ENCODE results near the gene SLC35G6. TPM values are rescaled to one million over a fixed set of nuclear protein-coding genes. Genes with fewer than 3 reads are reported as not detected.

Gene SLC35G6
- total RNA-seq, 2 donors from 2014 or later = 0.33 TPM; not detected in 1

- Mint-ChIP-seq H3K4me1 (peaks cover 3% of the 10 kb centered on the region), H3K27me3 (ENCODE audit: insufficient read depth) (no peaks in the 10 kb centered on the region), H3K27ac (no peak overlapping the region), H3K36me3 (ENCODE audit: low read depth) (peaks cover 22% of the 10 kb centered on the region), H3K9me3 (no peaks in the 10 kb centered on the region), H3K4me3 (no peak overlapping the region)
- Histone ChIP-seq H3K9me3 (ENCODE audit: control insufficient read depth, low read length) (no peaks in the 10 kb centered on the region), H3K4me1 (ENCODE audit: control insufficient read depth, insufficient read depth, low read length) (no peaks in the 10 kb centered on the region), H3K36me3 (ENCODE audit: control insufficient read depth, insufficient read depth, low read length) (peaks cover 11% of the 10 kb centered on the region), H3K9ac (ENCODE audit: extremely low read depth, low read length, poor library complexity, severe bottlenecking) (no peak overlapping the region), H3K27ac (ENCODE audit: low read depth, low read length) (no peak overlapping the region), H3K4me3 (ENCODE audit: low read length) (no peak overlapping the region), H3K27me3 (ENCODE audit: control insufficient read depth, insufficient read depth, low read length, poor library complexity, severe bottlenecking) (no peaks in the 10 kb centered on the region)
- 95% methylated on average over 29 to 44 of the region's 44 CpGs for WGBS, 2 experiments (ENCODE audit: insufficient coverage in 1 of 2, insufficient read length in 1 of 2)
- no peak for TF ChIP-seq CTCF (conservative IDR thresholded peaks at IDR 0.05)
- DNase-seq = peak; percentile 45
These were observed 18.5 kb upstream of the SLC35G6 start for GRCh38 chr17:7462474-7463371.

DNA sequence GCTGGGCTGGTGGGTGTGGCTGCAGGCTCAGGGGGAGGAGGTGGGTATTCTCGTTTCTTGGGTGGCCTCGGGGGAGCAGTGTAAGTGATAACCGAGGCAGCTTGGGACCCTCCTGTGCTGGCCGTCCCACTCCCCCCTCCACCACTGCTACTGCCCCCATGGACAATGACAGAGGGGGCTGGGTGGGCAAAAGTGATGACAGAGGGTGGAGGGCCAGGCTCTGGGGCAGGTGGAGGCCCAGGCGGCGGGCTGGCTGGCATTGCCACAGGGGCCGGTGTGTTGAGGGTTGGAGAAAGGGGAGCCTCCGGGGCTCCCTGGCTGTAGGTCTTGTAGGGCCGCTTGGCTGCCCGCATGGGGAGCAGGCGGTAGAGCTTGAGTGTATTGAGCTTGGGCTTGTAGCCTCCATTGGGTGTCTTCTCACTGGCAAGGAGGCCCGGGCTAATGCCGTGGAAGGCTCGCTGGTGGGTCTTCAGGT lies 17.8 kb upstream of the SLC35G6 start:
- no peak for TF ChIP-seq CTCF (conservative IDR thresholded peaks at IDR 0.05)
- no peaks in the 10 kb centered on the region for H3K4me1 ChIP-seq (ENCODE audit: control insufficient read depth, insufficient read depth, low read length)
- H3K36me3 Mint-ChIP-seq (ENCODE audit: low read depth) = peaks cover 22% of the 10 kb centered on the region
- no peak overlapping the region for H3K4me3 Mint-ChIP-seq
- WGBS, 2 experiments (ENCODE audit: insufficient coverage in 1 of 2, insufficient read length in 1 of 2) = 95 to 100% methylated on average over 6 to 13 of the region's 14 CpGs
- no peaks in the 10 kb centered on the region for H3K27me3 ChIP-seq (ENCODE audit: control insufficient read depth, insufficient read depth, low read length, poor library complexity, severe bottlenecking)
- H3K4me1 Mint-ChIP-seq = peaks cover 3% of the 10 kb centered on the region
- no peak overlapping the region for H3K27ac ChIP-seq (ENCODE audit: low read depth, low read length)
- no peak overlapping the region for H3K9ac ChIP-seq (ENCODE audit: extremely low read depth, low read length, poor library complexity, severe bottlenecking)
- no peaks in the 10 kb centered on the region for H3K9me3 ChIP-seq (ENCODE audit: control insufficient read depth, low read length)
- H3K36me3 ChIP-seq (ENCODE audit: control insufficient read depth, insufficient read depth, low read length) = peaks cover 11% of the 10 kb centered on the region
- DNase-seq = no peak
- no peak overlapping the region for H3K4me3 ChIP-seq (ENCODE audit: low read length)
- H3K27me3 Mint-ChIP-seq (ENCODE audit: insufficient read depth) = no peaks in the 10 kb centered on the region
- H3K27ac Mint-ChIP-seq = no peak overlapping the region
- H3K9me3 Mint-ChIP-seq = no peaks in the 10 kb centered on the region

- H3K36me3 ChIP-seq (ENCODE audit: control insufficient read depth, insufficient read depth, low read length) = peaks cover 11% of the 10 kb centered on the region
- H3K4me1 ChIP-seq (ENCODE audit: control insufficient read depth, insufficient read depth, low read length) = no peaks in the 10 kb centered on the region
- H3K36me3 Mint-ChIP-seq (ENCODE audit: low read depth) = peaks cover 19% of the 10 kb centered on the region
- no peak overlapping the region for H3K9ac ChIP-seq (ENCODE audit: extremely low read depth, low read length, poor library complexity, severe bottlenecking)
- H3K4me1 Mint-ChIP-seq = peaks cover 3% of the 10 kb centered on the region
- no peaks in the 10 kb centered on the region for H3K9me3 ChIP-seq (ENCODE audit: control insufficient read depth, low read length)
- H3K27ac ChIP-seq (ENCODE audit: low read depth, low read length) = no peak overlapping the region
- 91 to 100% methylated on average over 5 to 9 of the region's 9 CpGs for WGBS, 2 experiments (ENCODE audit: insufficient coverage in 1 of 2, insufficient read length in 1 of 2)
- H3K27me3 ChIP-seq (ENCODE audit: control insufficient read depth, insufficient read depth, low read length, poor library complexity, severe bottlenecking) = no peaks in the 10 kb centered on the region
- H3K9me3 Mint-ChIP-seq = no peaks in the 10 kb centered on the region
- no peak for DNase-seq
- H3K4me3 ChIP-seq (ENCODE audit: low read length) = no peak overlapping the region
- no peak overlapping the region for H3K4me3 Mint-ChIP-seq
- no peak for TF ChIP-seq CTCF (conservative IDR thresholded peaks at IDR 0.05)
- H3K27ac Mint-ChIP-seq = no peak overlapping the region
- no peaks in the 10 kb centered on the region for H3K27me3 Mint-ChIP-seq (ENCODE audit: insufficient read depth)
These were observed 17.2 kb upstream of the SLC35G6 start for GRCh38 chr17:7464081-7464480.
